Activated CD4-positive, alpha-beta T cell treated with anti-CD3 and anti-CD28 coated beads, Interleukin-10, Interleukin-2, amounts not matched to agents 100 ng/mL and 50 ng/mL, durations not matched to agents 16 hours and 8 hours (primary cell): ENCODE data around the gene SNX18.

Source experiments
- DNase-seq: peaks from one replicate; pipeline ENCODE4 v3.0.0-alpha.2; 2020

The SNX18 gene

DNA sequence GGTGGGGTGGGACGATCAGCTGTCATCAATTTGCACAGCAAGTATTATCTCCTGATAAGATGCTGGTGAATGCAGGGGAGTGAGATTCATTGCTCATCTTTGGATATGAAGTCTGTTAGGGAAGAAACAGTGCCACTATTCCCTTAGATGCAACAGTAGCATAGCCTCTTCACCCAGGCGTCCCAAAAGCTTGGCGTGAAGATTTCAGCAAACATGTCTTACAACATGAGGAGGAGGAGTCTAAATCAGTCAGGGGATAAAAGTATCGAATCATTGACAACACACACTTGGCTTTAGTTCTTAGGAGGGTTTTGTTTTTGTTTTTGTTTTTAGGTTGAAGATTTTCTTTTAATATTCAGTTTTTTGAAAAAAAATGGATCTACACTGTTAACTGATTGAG lies 26.5 kb downstream of the SNX18 start:
- DNase-seq: no peak

DNA sequence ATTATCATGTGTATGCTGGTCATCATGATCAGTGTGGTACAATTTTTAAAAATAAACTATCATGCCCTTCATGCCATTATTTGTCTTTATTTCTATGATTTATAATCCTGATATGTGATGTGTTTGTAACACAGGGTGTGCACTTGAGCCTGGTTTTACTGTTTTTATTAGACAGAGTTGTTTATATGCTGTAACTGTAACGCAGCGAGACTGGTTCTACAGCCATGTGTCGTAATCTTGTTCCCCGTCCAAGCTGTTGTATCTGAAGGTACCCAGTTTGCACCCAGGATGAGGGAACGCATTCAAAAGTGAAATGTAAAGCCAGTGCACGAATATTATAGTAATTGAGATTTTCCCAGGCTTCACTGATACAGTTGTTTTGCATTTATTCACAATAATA lies 28.2 kb downstream of the SNX18 start:
- DNase-seq: no peak

- no peak for DNase-seq
Measured at GRCh38 chr5:54547711-54548250, 30.2 kb downstream of the SNX18 start.

DNA sequence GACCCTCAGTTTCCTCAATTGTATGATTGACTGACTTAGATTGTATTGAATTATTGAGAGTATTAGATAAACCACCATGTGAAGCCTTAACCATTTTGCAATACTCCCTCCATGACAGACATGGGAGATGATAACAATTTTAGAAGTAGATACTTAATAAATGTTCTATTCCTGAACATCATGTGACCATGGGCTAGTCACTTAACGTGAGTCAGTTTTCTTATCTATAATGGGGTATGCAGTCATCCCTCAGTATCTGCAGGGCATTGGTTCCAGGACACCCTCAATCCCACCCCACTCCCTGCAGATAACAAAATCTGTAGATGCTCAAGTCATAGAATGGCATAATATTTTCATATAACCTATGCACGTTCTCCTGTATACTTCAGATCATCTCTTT lies 31.0 kb downstream of the SNX18 start:
- DNase-seq: no peak

DNA sequence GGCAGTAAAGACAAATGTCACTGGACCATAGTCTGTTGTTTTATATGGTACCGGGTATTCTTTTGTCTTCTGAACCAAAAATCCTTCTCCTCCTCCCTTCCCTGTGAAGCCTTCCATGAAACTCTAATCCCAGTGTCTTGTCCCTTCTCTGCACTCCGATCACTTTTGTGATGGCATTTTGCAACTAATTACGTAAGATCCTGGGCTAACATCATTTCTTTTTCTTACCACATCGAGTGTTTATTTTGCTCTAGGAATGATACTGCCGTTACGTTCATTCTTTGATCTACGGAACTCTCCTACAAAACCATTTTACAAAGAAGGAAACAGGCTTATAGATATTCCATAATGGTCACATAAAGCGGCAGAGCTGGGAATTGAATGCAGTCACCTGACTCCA lies 33.7 kb downstream of the SNX18 start:
- no peak for DNase-seq

DNA sequence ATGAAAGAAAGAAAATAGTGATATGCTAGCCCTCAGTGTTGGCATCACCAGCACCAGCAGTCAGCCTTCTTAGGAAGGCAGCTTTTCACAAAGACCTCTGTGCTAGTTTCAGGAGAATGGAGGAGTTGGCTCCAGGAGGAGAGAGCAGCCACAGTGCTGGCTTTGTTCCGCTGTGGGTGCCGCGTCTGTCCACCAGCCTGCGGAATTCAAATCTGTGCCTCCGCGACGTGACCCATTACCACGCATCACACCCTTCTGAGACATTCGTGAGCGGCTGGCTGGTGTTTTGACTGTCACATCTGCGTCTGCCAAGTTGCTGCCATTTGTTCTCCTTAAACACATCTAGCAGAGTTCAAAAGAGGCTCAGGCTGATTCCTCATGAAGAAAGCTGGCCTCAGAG lies 34.4 kb downstream of the SNX18 start:
- no peak for DNase-seq

GRCh38 chr5:54552446-54552845 lies 34.9 kb downstream of the SNX18 start:
- no peak for DNase-seq

GRCh38 chr5:54553659-54554207 lies 36.2 kb downstream of the SNX18 start:
- no peak for DNase-seq

- no peak for DNase-seq
Measured at GRCh38 chr5:54556141-54556540, 38.6 kb downstream of the SNX18 start.

DNA sequence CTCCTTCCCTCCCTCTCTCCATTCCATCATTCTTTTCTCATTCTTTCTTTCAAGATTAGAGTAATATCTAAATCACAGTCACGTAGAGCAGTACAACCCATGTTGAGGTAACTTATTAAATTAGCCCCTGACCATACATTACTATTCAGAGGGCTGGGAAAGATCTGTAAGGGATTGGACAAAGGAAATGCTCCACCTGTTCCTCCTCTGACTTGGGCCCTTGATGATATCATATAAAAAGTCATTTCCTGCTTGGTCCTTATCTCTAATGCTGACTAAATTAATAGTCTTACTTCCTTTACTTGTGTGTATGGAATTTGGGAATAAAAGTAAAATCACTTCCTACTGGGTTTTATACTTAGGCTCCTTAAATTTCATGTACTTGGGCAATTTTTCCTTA lies 40.8 kb downstream of the SNX18 start:
- no peak for DNase-seq

GRCh38 chr5:54561651-54562050 lies 44.1 kb downstream of the SNX18 start:
- DNase-seq: no peak

GRCh38 chr5:54563083-54563761 lies 45.7 kb downstream of the SNX18 start:
- no peak for DNase-seq

GRCh38 chr5:54567996-54568395 lies 50.4 kb downstream of the SNX18 start:
- DNase-seq: no peak

- DNase-seq: no peak
Measured at GRCh38 chr5:54570916-54571315, 53.4 kb downstream of the SNX18 start.

GRCh38 chr5:54571462-54571861 lies 53.9 kb downstream of the SNX18 start:
- DNase-seq: no peak

GRCh38 chr5:54573812-54574489 lies 56.4 kb downstream of the SNX18 start:
- no peak for DNase-seq

DNA sequence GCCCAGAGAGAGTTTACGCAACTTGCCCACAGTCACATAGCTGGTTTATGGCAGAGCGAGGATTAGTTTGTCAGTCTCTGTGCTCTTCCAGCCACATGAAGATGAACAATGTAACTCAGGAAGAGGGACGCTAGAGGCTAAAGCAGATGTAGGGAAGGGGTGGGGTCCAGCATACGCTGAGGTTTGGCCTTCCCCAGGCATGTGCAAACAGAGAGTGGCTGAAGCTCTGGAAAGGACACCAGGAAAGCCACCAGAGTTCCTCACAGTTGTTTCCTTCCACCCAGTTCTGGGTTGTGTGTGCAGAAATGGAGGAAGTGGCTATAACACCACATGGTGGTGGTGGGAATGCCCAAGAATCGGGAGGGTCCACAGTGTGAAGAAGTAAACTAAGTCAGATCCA lies 60.0 kb downstream of the SNX18 start:
- DNase-seq: no peak

- DNase-seq: no peak
Measured at GRCh38 chr5:54577937-54578653, 60.5 kb downstream of the SNX18 start.

DNA sequence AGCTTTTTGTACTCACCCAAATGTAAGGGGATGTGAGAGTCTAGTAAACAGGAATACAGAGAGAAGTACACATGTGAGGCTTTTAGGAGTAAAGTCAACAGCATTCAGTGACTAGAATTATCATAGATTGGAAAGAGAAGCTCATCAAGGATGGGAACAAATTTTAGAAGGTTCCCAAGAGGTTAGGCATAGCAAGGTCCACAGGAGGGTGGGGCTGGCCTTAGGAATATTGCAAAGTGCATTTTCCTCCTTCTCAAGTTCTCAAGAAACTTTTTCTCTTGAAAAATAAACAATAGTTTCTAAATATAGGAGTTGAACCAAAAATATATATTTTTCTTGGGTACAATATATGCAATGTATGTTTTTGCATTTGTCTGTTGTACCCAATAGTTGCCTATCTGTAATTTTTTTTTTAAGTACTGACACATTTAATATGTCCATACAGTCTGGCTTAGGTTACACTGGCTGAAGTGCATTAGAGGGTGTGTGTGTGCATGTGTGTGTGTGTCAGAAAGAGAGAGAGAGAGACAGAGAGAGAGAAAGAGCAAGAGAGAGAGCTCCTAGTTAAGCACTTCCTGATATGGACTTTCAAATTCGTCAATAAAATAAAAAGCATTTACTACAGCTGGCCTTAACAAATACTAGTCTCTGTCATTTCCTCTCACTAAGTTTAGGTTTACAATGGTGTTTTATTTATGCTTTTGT lies 62.2 kb downstream of the SNX18 start:
- no peak for DNase-seq

DNA sequence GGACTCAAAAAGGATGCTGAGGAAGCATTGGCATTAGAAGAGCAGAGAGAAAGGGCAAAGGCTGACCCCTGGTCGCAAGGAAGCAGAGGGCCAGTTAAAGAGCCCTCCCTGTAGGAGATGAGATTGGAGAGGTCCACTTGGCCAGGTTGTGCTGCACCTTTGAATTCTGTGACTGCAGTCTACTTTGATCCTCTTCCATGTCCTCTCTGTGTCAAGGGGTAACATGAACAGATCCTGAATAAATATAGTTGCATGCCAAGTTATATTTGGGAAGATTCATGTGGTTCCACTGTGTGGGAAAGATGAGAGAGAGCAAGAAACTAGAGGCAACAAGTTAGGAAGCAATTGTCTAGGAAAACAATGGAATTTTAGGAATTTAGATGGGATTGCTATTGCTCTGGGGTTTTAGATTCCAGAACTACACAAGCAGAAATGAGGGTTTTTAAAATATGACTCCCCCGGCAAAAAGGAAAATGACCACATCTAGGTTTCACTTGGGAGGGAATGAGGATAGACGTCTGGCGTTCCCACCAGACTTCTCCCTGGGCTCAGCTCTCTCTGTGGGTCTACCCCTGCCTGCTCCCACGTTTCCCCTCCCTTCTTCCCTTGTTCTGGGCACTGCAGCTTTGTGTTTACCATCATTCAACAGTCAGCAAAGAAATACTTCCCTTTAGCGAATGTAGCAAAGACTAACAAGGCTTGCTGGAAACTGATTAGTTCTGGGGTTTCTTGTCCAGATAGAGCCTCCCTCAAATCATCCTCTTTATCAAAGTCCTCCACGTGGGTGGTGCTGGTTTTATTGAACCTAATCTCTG lies 63.6 kb downstream of the SNX18 start:
- DNase-seq: no peak

DNA sequence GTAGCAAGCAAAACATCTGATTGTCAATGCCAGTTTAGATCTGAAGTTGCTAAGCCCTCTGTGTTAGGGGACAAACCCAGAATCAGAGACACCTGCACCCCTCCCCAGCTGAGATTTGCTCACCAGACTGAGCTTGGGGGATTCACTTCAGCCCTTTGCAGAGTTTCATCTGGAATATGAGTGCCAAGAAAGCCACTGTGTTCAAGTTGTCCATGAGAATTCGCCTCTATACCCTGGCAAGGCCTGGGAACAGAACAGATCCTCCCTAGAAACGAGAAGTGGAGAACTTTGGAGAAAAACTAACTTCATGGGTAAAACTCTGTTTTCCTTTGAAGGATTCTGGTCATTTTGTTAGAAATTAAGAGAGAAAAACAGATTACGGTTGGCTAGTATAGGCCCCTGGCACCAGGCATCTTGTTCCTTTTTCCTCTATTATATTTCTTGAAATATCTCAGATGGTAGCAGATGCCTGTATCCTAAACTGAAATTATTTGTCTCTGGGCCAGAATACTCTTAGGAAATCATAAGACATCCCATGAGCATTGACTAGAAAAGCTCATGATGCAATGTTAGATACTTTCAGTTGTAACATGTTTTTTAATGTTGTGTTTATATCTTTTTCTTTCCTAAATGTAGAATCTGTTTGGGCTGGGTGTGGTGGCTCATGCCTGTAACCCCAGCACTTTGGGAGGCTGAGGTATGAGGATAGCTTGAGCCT lies 64.4 kb downstream of the SNX18 start:
- no peak for DNase-seq
